ENCODE measurements around the gene NGEF. TPM values are rescaled to one million over a fixed set of nuclear protein-coding genes. Genes with fewer than 3 reads are reported as not detected.

The NGEF gene
- total RNA-seq, 4 donors from 2014 or later: 46.1 to 105 (median 68.8) TPM

- in situ Hi-C loops (cut with MboI; ENCODE audit: low pct_ligation_motif_present in 1 of 4, low pct_unique_long_range_greater_than_20kb in 1 of 4, low sequenced_read_pairs in 3 of 4): no loop called here
- H3K36me3 ChIP-seq: no peaks in the 10 kb centered on the region
- H3K4me3 ChIP-seq: no peak overlapping the region
- TF ChIP-seq POLR2AphosphoS5 (IDR thresholded peaks at IDR 0.05): no peak
- no peak for TF ChIP-seq EP300 (IDR thresholded peaks at IDR 0.05; ENCODE audit: low read depth)
- no peak for TF ChIP-seq POLR2A (IDR thresholded peaks at IDR 0.05)
- TF ChIP-seq CTCF (IDR thresholded peaks at IDR 0.05): no peak
- intact Hi-C loops (cut with DNase I; ENCODE audit: low total_unique reads): no loop called here
- no peak overlapping the region for H3K27ac ChIP-seq
- H3K4me1 ChIP-seq: peaks cover 0 to 9% (median 4%) of the 10 kb centered on the region in 4 donors
- peaks cover 21% of the 10 kb centered on the region for H3K27me3 ChIP-seq
- no peak for DNase-seq
- H3K9me3 ChIP-seq: no peaks in the 10 kb centered on the region
- 77% methylated on average over 17 of the region's 17 CpGs; no CpG with 5 or more reads in 1 of the 2 donors for WGBS, 2 donors (ENCODE audit: low coverage in 1 of 2)
Observed at GRCh38 chr2:232880764-232881351, 132.2 kb downstream of the NGEF start.

GRCh38 chr2:232879618-232880494 lies 133.2 kb downstream of the NGEF start:
- DNase-seq: no peak

GRCh38 chr2:232878855-232879617 lies 134.0 kb downstream of the NGEF start:
- Histone ChIP-seq H3K9me3 (no peaks in the 10 kb centered on the region), H3K4me1 (peaks cover 9 to 28% (median 15%) of the 10 kb centered on the region in 4 donors), H3K4me3 (no peak overlapping the region), H3K27ac (no peak overlapping the region), H3K27me3 (peaks cover 27% of the 10 kb centered on the region), H3K36me3 (no peaks in the 10 kb centered on the region)
- no peak for DNase-seq
- intact Hi-C loops (cut with DNase I; ENCODE audit: low total_unique reads): no loop called here
- TF ChIP-seq EP300 (IDR thresholded peaks at IDR 0.05; ENCODE audit: low read depth) (no peak), POLR2A (IDR thresholded peaks at IDR 0.05) (no peak)
- WGBS, 2 donors (ENCODE audit: low coverage in 1 of 2): 88% methylated on average over 19 of the region's 20 CpGs; no CpG with 5 or more reads in 1 of the 2 donors
- in situ Hi-C loops (cut with MboI; ENCODE audit: low pct_ligation_motif_present in 1 of 4, low pct_unique_long_range_greater_than_20kb in 1 of 4, low sequenced_read_pairs in 3 of 4): no loop called here

More at GRCh38 chr2:232879618-232880494, 133.2 kb downstream of the NGEF start:
- WGBS, 2 donors (ENCODE audit: low coverage in 1 of 2): 88% methylated on average over 13 of the region's 21 CpGs; no CpG with 5 or more reads in 1 of the 2 donors
- Histone ChIP-seq H3K36me3 (no peaks in the 10 kb centered on the region), H3K4me3 (no peak overlapping the region), H3K9me3 (no peaks in the 10 kb centered on the region), H3K27me3 (peaks cover 27% of the 10 kb centered on the region), H3K4me1 (peaks cover 5 to 19% (median 10%) of the 10 kb centered on the region in 4 donors), H3K27ac (no peak overlapping the region)
- intact Hi-C loops (cut with DNase I; ENCODE audit: low total_unique reads): no loop called here
- in situ Hi-C loops (cut with MboI; ENCODE audit: low pct_ligation_motif_present in 1 of 4, low pct_unique_long_range_greater_than_20kb in 1 of 4, low sequenced_read_pairs in 3 of 4): no loop called here
- TF ChIP-seq POLR2A (IDR thresholded peaks at IDR 0.05) (no peak), POLR2AphosphoS5 (IDR thresholded peaks at IDR 0.05) (no peak), CTCF (IDR thresholded peaks at IDR 0.05) (no peak), EP300 (IDR thresholded peaks at IDR 0.05; ENCODE audit: low read depth) (no peak)

- Histone ChIP-seq H3K9me3 (no peaks in the 10 kb centered on the region), H3K27ac (peak overlapping the region in 1 of 4 donors; percentile 93), H3K4me3 (no peak overlapping the region), H3K36me3 (no peaks in the 10 kb centered on the region), H3K27me3 (peaks cover 27% of the 10 kb centered on the region), H3K4me1 (peaks cover 16 to 38% (median 24%) of the 10 kb centered on the region in 4 donors)
- no peak for TF ChIP-seq CTCF (IDR thresholded peaks at IDR 0.05)
- no peak for TF ChIP-seq EP300 (IDR thresholded peaks at IDR 0.05; ENCODE audit: low read depth)
- no peak for TF ChIP-seq POLR2A (IDR thresholded peaks at IDR 0.05)
- no peak for TF ChIP-seq POLR2AphosphoS5 (IDR thresholded peaks at IDR 0.05)
- WGBS, 2 donors (ENCODE audit: low coverage in 1 of 2): 90 to 93% methylated on average over 2 to 12 of the region's 13 CpGs
- no peak for DNase-seq
- intact Hi-C loops (cut with DNase I; ENCODE audit: low total_unique reads) (no loop called here), in situ Hi-C loops (cut with MboI; ENCODE audit: low pct_ligation_motif_present in 1 of 4, low pct_unique_long_range_greater_than_20kb in 1 of 4, low sequenced_read_pairs in 3 of 4) (no loop called here)
Observed at GRCh38 chr2:232877940-232878511, 135.0 kb downstream of the NGEF start.

Data from transverse colon (tissue), 4 donors.